OCI-LY7 (cell line): Measurements from ENCODE around the gene CBFA2T3. TPM values are rescaled to one million over a fixed set of nuclear protein-coding genes. Genes with fewer than 3 reads are reported as not detected.

ENCODE experiments used
- BruUV-seq: library from RNA; stranded (reverse); fragments of 400-500 nt; replicated peaks from 2 replicates; lab custom pipeline; 2021; lab: Mats Ljungman, UMichigan
- CTCF ChIA-PET: fragments of 300-600 bp; sonication (Branson Sonifier 250); formaldehyde crosslinking; loops from one replicate; lab custom pipeline; 2022; ENCODE audit warnings: antibody characterized with exemption; ENCODE audit not compliant: unreplicated experiment; lab: Charles Lee
- POLR2A ChIA-PET: fragments of 300-600 bp; sonication (Branson Sonifier 250); formaldehyde crosslinking; loops from one replicate; lab custom pipeline; 2022; ENCODE audit warnings: antibody characterized with exemption; lab: Charles Lee
- DNase-seq: peaks from one replicate; pipeline ENCODE4 v3.0.0-alpha.2; 2015; ENCODE audit warnings: low spot score
- H2AFZ ChIP-seq: fragments of 200-600 bp; sonication (generic), shearing (Covaris generic); 2 replicates; pipeline ENCODE4 v1.6.1; 2014; ENCODE audit warnings: mild to moderate bottlenecking, antibody characterized with exemption, low read length, moderate library complexity
- H3K27ac ChIP-seq: fragments of 200-600 bp; sonication (generic); 2 replicates; pipeline ENCODE4 v1.5.1; 2014; ENCODE audit warnings: mixed run types, low read depth, mild to moderate bottlenecking, moderate library complexity, low read length, inconsistent platforms; ENCODE audit not compliant: poor library complexity, severe bottlenecking
- H3K36me3 ChIP-seq: fragments of 200-600 bp; sonication (generic); 2 replicates; pipeline ENCODE4 v1.6.1; 2014; ENCODE audit warnings: mild to moderate bottlenecking, antibody characterized with exemption, low read length, moderate library complexity, mixed read lengths; ENCODE audit not compliant: insufficient read depth
- H3K4me1 ChIP-seq: fragments of 200-600 bp; sonication (generic); 2 replicates; pipeline ENCODE4 v1.5.1; 2014; ENCODE audit warnings: mild to moderate bottlenecking, low read length; ENCODE audit not compliant: insufficient read depth, poor library complexity, severe bottlenecking
- H3K4me2 ChIP-seq: fragments of 200-600 bp; sonication (generic); 2 replicates; pipeline ENCODE4 v1.6.1; 2014; ENCODE audit warnings: mild to moderate bottlenecking, low read length
- H3K4me3 ChIP-seq: fragments of 200-600 bp; sonication (generic); 2 replicates; pipeline ENCODE4 v1.5.1; 2014; ENCODE audit warnings: mild to moderate bottlenecking, low read depth, low read length; ENCODE audit not compliant: poor library complexity, severe bottlenecking
- H3K79me2 ChIP-seq: fragments of 200-600 bp; sonication (generic); 2 replicates; pipeline ENCODE4 v1.6.1; 2016; ENCODE audit warnings: low read depth, mild to moderate bottlenecking, low read length, moderate library complexity, mixed read lengths; ENCODE audit not compliant: insufficient read depth
- H3K9me2 ChIP-seq: fragments of 200-600 bp; sonication (generic); 2 replicates; pipeline ENCODE4 v1.6.1; 2016; ENCODE audit warnings: mild to moderate bottlenecking, low read length, mixed read lengths; ENCODE audit not compliant: insufficient read depth
- H3K9me3 ChIP-seq: fragments of 200-600 bp; sonication (generic); 2 replicates; pipeline ENCODE4 v1.6.1; 2014; ENCODE audit warnings: mild to moderate bottlenecking, mixed run types, low read length, mixed read lengths
- H4K20me1 ChIP-seq: fragments of 200-600 bp; sonication (generic); 2 replicates; pipeline ENCODE4 v1.6.1; 2014; ENCODE audit warnings: mild to moderate bottlenecking, antibody characterized with exemption, low read length, moderate library complexity, mixed read lengths; ENCODE audit not compliant: insufficient read depth
- CTCF ChIP-seq: fragments of 200-600 bp; sonication (generic); conservative IDR thresholded peaks from 2 replicates; pipeline ENCODE4 v1.5.1; 2014; ENCODE audit warnings: mild to moderate bottlenecking, antibody characterized with exemption, low read length, moderate library complexity, mixed read lengths
- EZH2phosphoT487 ChIP-seq: fragments of 200-600 bp; sonication (generic); IDR thresholded peaks from 2 replicates; pipeline ENCODE4 v1.6.1; 2018; ENCODE audit warnings: low read depth, borderline replicate concordance, mild to moderate bottlenecking, mixed run types, antibody characterized with exemption, low read length, moderate library complexity, mixed read lengths
- intact Hi-C: fragments of 100-400 bp; cut with micrococcal nuclease; formaldehyde crosslinking; loops from one replicate; pipeline ENCODE4 v1.10.0; 2022; ENCODE audit not compliant: unreplicated experiment
- total RNA-seq, 2 experiments: library from RNA; depleted of rRNA in 1 of 2; stranded (reverse); fragments of >200 nt in 1 of 2; shearing (Covaris generic) in 1 of 2; gene quantifications; 2 replicates each; pipeline ENCODE4 v1.2.3, GENCODE V29; 2014 to 2022

The CBFA2T3 gene
- total RNA-seq, 2 experiments from 2014 or later, result 1.1 to 48.0 TPM

DNA sequence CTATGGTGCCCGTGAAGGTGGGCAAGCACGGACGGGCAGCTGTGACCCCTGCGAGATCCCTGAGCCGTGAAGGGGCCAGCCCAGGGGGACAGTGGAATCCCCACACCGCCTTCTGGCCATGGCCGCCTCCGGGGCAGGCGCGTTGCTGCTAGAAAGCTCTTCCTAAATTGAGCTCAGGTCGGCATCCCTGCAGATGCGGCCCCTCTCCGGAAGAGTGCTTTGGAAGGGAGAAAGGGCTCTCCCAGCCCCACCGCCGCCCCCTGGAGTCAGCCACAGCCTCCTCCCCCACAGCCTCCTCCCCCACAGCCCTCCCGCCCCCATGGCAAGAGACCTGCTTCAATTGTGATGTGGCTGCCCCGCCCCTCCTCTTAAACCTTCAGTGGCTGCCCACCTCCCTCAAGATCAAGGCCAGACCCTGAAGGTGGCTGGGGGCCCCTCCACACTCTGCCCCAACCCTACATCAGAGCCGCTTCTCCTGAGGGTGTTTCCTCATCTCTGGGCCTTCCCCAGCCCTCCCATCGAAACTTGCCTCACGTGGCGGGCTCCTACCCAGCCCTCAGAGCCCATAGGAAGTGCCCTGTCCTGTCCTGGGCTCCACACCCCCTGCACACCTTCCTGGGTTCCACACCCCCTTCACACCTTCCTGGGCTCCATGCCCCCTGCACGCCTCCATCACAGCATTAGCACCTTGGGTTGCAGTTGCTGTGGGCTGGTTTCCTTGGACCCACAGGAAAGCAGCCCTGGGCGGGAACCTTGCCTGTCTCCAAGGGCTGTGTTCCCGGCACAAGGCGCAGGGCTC lies 5.5 kb upstream of the CBFA2T3 start:
- Histone ChIP-seq H3K4me3 (peak overlapping the region; percentile 5), H2AFZ (peak overlapping the region; percentile 45; the same call in 1 of the 2 replicates), H3K9me2 (no peaks in the 10 kb centered on the region), H3K27ac (peak overlapping the region; percentile 54), H3K36me3 (no peaks in the 10 kb centered on the region), H3K4me2 (peak overlapping the region; percentile 66), H3K79me2 (no peaks in the 10 kb centered on the region), H3K4me1 (peaks cover 89% of the 10 kb centered on the region), H4K20me1 (no peaks in the 10 kb centered on the region), H3K9me3 (no peaks in the 10 kb centered on the region)
- ChIA-PET POLR2A (interaction anchor here (0.6 kb wide), 3 partner anchors 10 to 503 kb away, joined by 3 to 6 read pairs (median 4); no protein-coding TSS in a partner anchor), CTCF (interaction anchor here (1.8 kb wide), 1 partner anchor 9 kb away, joined by 5 read pairs; no protein-coding TSS in a partner anchor)
- DNase-seq, result no peak
- TF ChIP-seq EZH2phosphoT487 (no peak), CTCF (no peak)
- intact Hi-C loops, result no loop called here
- no TSS peak for BruUV-seq

DNA sequence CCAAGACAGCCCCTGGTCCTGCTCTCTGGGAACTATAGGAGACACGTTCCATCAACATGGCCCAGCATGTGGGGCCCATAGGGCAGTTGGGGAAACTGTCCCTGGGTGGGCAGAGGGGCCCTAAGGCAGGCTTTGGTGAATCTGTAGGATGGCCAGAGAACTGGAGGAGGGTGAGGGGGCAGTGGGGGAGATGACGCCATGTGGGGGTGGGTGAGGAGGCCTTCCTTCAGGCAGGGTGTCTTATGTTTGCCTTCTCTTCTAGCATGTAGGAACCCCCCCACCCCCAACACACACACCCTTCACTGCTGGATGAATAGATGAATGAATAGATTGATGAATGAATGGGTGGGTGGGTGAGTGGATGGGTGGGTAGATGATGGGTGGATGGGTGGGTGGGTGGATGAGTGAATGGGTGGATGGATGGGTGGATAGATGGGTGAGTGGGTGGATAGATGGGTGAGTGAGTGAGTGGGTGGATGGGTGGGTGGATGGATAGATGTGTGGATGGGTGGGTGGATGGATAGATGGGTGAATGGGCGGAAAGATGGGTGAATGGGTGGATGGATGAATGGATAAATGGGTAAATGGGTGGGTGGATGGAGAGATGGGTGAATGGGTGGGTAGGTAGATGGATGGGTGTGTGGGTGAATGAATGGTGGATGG lies 2.5 kb upstream of the CBFA2T3 start:
- Histone ChIP-seq H3K4me3 (peak overlapping the region; percentile 60), H3K9me2 (no peaks in the 10 kb centered on the region), H3K4me2 (peak overlapping the region; percentile 75), H2AFZ (no peak overlapping the region), H3K27ac (peak overlapping the region; percentile 91), H3K4me1 (peaks cover 89% of the 10 kb centered on the region), H3K9me3 (no peaks in the 10 kb centered on the region), H4K20me1 (no peaks in the 10 kb centered on the region), H3K36me3 (no peaks in the 10 kb centered on the region), H3K79me2 (no peaks in the 10 kb centered on the region)
- DNase-seq, result no peak
- intact Hi-C loops, result loop anchor here (2.0 kb wide), 1 partner anchor 85 kb away; no protein-coding TSS in a partner anchor
- ChIA-PET POLR2A (interaction anchor here (0.6 to 4.1 kb wide), 4 partner anchors 13 to 834 kb away, joined by 3 to 22 read pairs (median 7); no protein-coding TSS in a partner anchor), CTCF (no interaction called here)
- BruUV-seq, result no TSS peak
- TF ChIP-seq CTCF (no peak), EZH2phosphoT487 (no peak)
